K562 (cell line): ENCODE measurements around the gene COL9A3. TPM values are rescaled to one million over a fixed set of nuclear protein-coding genes. Genes with fewer than 3 reads are reported as not detected.

Experiments used
- C11orf30 ChIP-seq: fragments of 450-650 bp; IDR thresholded peaks from 2 replicates; pipeline ENCODE4 v1.6.1; 2016; ENCODE audit warnings: low read depth, mild to moderate bottlenecking
- CHD4 ChIP-seq: fragments of 200-600 bp; sonication (generic); IDR thresholded peaks from 3 replicates; pipeline ENCODE4 v1.6.1; 2012; ENCODE audit warnings: low read depth, mild to moderate bottlenecking, mixed read lengths, low read length, inconsistent platforms; ENCODE audit not compliant: insufficient read depth, insufficient replicate concordance, poor library complexity, severe bottlenecking
- IRF2 ChIP-seq: sonication (generic); formaldehyde crosslinking; IDR thresholded peaks from 2 replicates; pipeline ENCODE4 v1.8.1; 2022; ENCODE audit warnings: mild to moderate bottlenecking, missing genetic modification reagents
- KDM1A ChIP-seq, 2 experiments: fragments of 450-650 bp; IDR thresholded peaks; 2 replicates each; pipeline ENCODE4 v1.6.1; 2016; ENCODE audit warnings: mild to moderate bottlenecking in 2 of 2
- KDM4B ChIP-seq, 2 experiments: fragments of 450-650 bp in 1 of 2; sonication (generic) in 1 of 2; IDR thresholded peaks; 2 replicates each; pipeline ENCODE4 v1.6.1; 2016 to 2017; ENCODE audit warnings: borderline replicate concordance in 2 of 2, antibody characterized with exemption in 1 of 2, low read depth in 1 of 2, mild to moderate bottlenecking in 1 of 2
- MECOM ChIP-seq: fragments of 250-450 bp; sonication (Bioruptor Pico); IDR thresholded peaks from 2 replicates; pipeline ENCODE4 v1.8.0; 2022; ENCODE audit warnings: inconsistent platforms
- NFATC3 ChIP-seq: fragments of 450-650 bp; IDR thresholded peaks from 2 replicates; pipeline ENCODE4 v1.6.1; 2017; ENCODE audit warnings: mild to moderate bottlenecking
- NFE2L1 ChIP-seq: fragments of 450-650 bp; IDR thresholded peaks from 2 replicates; pipeline ENCODE4 v1.6.1; 2016; ENCODE audit warnings: missing genetic modification characterization, low read depth, mild to moderate bottlenecking, missing compliant biosample characterization, moderate library complexity, borderline replicate concordance
- NR2C1 ChIP-seq, 2 experiments: fragments of 450-650 bp; IDR thresholded peaks; 2 replicates each; pipeline ENCODE4 v1.6.1; 2017; ENCODE audit warnings: mild to moderate bottlenecking in 2 of 2, antibody characterized with exemption in 1 of 2, inconsistent platforms in 1 of 2, missing compliant biosample characterization in 1 of 2, missing genetic modification characterization in 1 of 2
- SMARCA4 ChIP-seq: fragments of 450-650 bp; IDR thresholded peaks from 2 replicates; pipeline ENCODE4 v1.6.1; 2016
- ZSCAN32 ChIP-seq: fragments of 450-650 bp; formaldehyde crosslinking; IDR thresholded peaks from 2 replicates; pipeline ENCODE4 v1.4.0; 2020; ENCODE audit warnings: mild to moderate bottlenecking, moderate library complexity
- polyA plus RNA-seq, 8 experiments: library from polyadenylated mRNA; depleted of rRNA in 4 of 8; stranded (reverse) in 5 of 8; unstranded in 3 of 8; fragments of >200 nt; fragmentation: Nextera tagmentation in 2 of 8; fragmentation: Illumina TruSeq in 1 of 8; extraction: Ambion mirVana in 2 of 8; extraction: Trizol in 1 of 8; gene quantifications; 2 replicates each; pipeline versions ENCODE4 v1.2.1 to v1.2.3, GENCODE V29; 2011 to 2014; ENCODE audit warnings: inconsistent platforms in 1 of 8, missing spikeins in 1 of 8
- total RNA-seq, 7 experiments: library from RNA; depleted of rRNA in 6 of 7; stranded (reverse); fragments of >200 nt in 6 of 7; fragmentation: Illumina TruSeq in 2 of 7; extraction: Trizol in 2 of 7; gene quantifications; 2 replicates each; pipeline versions ENCODE4 v1.2.1 to v1.2.3, GENCODE V29; 2011 to 2021; ENCODE audit warnings: low replicate concordance in 1 of 7
- TF ChIP-seq, protein P1 (sequence below): sonication (generic); formaldehyde crosslinking; IDR thresholded peaks from 2 replicates; pipeline ENCODE4 v1.8.0; 2022; ENCODE audit warnings: mild to moderate bottlenecking, low read depth, missing genetic modification reagents
- TF ChIP-seq, protein P2 (sequence below): fragments of 200-800 bp; sonication (Bioruptor generic); IDR thresholded peaks from 2 replicates; pipeline ENCODE4 v1.6.1; 2016; ENCODE audit warnings: missing genetic modification characterization, missing compliant biosample characterization
- TF ChIP-seq, protein P3 (sequence below): fragments of 250-450 bp; sonication (Bioruptor Pico); IDR thresholded peaks from 2 replicates; pipeline ENCODE4 v1.5.0; 2020; ENCODE audit warnings: mild to moderate bottlenecking, borderline replicate concordance
- TF ChIP-seq, protein P4 (sequence below): sonication (generic); formaldehyde crosslinking; IDR thresholded peaks from 2 replicates; pipeline ENCODE4 v1.8.1; 2023; ENCODE audit warnings: mild to moderate bottlenecking, missing genetic modification reagents

COL9A3 gene
- total and polyA plus RNA-seq, 9 of the 15 experiments (the other 6 are each of a cell fraction or from before 2014, with no cell fraction given), result 0.14 to 3.6 (median 0.88) TPM; not detected in 1

DNA sequence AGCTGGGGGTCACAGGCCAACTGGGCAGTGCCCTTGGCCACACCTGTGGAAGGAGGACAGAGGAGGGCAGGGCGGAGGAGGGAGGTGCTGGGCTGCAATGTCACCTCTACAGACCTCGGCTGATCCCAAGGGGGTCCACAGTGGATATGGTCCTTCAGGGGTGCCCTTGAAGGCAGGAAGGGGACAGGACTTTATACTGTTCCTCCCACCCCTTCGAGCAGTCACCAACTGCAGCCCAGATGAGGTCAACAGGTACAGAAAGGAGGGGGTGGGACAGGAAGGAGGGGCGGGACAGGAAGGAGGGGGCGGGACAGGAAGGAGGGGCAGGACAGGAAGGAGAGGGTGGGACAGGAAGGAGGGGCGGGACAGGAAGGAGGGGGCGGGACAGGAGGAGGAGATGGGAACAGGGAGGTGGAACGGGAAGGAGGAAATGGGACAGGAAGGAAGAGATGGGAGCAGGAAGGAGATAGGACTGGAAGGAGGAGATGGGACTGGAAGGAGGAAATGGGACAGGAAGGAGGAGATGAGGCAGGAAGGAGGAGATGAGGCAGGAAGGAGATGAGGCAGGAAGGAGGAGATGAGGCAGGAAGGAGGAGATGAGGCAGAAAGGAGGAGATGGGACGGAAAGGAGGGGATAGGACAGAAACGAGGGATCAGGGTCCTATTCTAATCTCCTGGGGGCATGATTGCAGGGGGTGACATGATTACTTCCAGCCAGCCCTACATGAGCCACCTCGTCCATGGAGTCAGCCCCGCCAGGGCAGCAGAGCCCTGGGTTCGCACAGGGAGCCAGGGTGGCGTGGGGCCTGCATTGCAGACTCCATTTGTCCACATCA lies 39.9 kb upstream of the COL9A3 start (continued):
- TF ChIP-seq C11orf30, result no peak
- TF ChIP-seq CHD4, result no peak
- TF ChIP-seq IRF2 (CRISPR knock-in tag), result no peak
- TF ChIP-seq, protein P1, sequence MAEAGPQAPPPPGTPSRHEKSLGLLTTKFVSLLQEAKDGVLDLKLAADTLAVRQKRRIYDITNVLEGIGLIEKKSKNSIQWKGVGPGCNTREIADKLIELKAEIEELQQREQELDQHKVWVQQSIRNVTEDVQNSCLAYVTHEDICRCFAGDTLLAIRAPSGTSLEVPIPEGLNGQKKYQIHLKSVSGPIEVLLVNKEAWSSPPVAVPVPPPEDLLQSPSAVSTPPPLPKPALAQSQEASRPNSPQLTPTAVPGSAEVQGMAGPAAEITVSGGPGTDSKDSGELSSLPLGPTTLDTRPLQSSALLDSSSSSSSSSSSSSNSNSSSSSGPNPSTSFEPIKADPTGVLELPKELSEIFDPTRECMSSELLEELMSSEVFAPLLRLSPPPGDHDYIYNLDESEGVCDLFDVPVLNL, result no peak
- TF ChIP-seq, protein P2, sequence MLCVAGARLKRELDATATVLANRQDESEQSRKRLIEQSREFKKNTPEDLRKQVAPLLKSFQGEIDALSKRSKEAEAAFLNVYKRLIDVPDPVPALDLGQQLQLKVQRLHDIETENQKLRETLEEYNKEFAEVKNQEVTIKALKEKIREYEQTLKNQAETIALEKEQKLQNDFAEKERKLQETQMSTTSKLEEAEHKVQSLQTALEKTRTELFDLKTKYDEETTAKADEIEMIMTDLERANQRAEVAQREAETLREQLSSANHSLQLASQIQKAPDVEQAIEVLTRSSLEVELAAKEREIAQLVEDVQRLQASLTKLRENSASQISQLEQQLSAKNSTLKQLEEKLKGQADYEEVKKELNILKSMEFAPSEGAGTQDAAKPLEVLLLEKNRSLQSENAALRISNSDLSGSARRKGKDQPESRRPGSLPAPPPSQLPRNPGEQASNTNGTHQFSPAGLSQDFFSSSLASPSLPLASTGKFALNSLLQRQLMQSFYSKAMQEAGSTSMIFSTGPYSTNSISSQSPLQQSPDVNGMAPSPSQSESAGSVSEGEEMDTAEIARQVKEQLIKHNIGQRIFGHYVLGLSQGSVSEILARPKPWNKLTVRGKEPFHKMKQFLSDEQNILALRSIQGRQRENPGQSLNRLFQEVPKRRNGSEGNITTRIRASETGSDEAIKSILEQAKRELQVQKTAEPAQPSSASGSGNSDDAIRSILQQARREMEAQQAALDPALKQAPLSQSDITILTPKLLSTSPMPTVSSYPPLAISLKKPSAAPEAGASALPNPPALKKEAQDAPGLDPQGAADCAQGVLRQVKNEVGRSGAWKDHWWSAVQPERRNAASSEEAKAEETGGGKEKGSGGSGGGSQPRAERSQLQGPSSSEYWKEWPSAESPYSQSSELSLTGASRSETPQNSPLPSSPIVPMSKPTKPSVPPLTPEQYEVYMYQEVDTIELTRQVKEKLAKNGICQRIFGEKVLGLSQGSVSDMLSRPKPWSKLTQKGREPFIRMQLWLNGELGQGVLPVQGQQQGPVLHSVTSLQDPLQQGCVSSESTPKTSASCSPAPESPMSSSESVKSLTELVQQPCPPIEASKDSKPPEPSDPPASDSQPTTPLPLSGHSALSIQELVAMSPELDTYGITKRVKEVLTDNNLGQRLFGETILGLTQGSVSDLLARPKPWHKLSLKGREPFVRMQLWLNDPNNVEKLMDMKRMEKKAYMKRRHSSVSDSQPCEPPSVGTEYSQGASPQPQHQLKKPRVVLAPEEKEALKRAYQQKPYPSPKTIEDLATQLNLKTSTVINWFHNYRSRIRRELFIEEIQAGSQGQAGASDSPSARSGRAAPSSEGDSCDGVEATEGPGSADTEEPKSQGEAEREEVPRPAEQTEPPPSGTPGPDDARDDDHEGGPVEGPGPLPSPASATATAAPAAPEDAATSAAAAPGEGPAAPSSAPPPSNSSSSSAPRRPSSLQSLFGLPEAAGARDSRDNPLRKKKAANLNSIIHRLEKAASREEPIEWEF (CRISPR knock-in tag), result no peak
- no peak for TF ChIP-seq MECOM (CRISPR knock-in tag)
- TF ChIP-seq ZSCAN32 (CRISPR knock-in tag), result no peak
- TF ChIP-seq NFE2L1 (tag), result no peak
- TF ChIP-seq, protein P3, sequence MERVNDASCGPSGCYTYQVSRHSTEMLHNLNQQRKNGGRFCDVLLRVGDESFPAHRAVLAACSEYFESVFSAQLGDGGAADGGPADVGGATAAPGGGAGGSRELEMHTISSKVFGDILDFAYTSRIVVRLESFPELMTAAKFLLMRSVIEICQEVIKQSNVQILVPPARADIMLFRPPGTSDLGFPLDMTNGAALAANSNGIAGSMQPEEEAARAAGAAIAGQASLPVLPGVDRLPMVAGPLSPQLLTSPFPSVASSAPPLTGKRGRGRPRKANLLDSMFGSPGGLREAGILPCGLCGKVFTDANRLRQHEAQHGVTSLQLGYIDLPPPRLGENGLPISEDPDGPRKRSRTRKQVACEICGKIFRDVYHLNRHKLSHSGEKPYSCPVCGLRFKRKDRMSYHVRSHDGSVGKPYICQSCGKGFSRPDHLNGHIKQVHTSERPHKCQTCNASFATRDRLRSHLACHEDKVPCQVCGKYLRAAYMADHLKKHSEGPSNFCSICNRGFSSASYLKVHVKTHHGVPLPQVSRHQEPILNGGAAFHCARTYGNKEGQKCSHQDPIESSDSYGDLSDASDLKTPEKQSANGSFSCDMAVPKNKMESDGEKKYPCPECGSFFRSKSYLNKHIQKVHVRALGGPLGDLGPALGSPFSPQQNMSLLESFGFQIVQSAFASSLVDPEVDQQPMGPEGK (CRISPR knock-in tag), result no peak
- TF ChIP-seq NFATC3, result peak; percentile 64; the same call in 1 of the 2 replicates
- no peak for TF ChIP-seq KDM4B (IDR thresholded peaks at IDR 0.05; ENCODE audit: borderline replicate concordance in 2 of 2, low read depth in 1 of 2)
- TF ChIP-seq, protein P4, sequence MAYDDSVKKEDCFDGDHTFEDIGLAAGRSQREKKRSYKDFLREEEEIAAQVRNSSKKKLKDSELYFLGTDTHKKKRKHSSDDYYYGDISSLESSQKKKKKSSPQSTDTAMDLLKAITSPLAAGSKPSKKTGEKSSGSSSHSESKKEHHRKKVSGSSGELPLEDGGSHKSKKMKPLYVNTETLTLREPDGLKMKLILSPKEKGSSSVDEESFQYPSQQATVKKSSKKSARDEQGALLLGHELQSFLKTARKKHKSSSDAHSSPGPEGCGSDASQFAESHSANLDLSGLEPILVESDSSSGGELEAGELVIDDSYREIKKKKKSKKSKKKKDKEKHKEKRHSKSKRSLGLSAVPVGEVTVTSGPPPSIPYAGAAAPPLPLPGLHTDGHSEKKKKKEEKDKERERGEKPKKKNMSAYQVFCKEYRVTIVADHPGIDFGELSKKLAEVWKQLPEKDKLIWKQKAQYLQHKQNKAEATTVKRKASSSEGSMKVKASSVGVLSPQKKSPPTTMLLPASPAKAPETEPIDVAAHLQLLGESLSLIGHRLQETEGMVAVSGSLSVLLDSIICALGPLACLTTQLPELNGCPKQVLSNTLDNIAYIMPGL, result no peak
- peak; percentile 56; the same call in 1 of the 2 replicates for TF ChIP-seq NR2C1 (IDR thresholded peaks at IDR 0.05)
- TF ChIP-seq NR2C1 (tag; IDR thresholded peaks at IDR 0.05), result peak; percentile 58
- no peak; a peak in 1 of 4 replicates for TF ChIP-seq KDM1A (IDR thresholded peaks at IDR 0.05)
- peak; percentile 64; the same call in 1 of the 2 replicates for TF ChIP-seq SMARCA4
